NCI-H524 treated with DMSO at 0.1 percent for 48 hours (cell line): ENCODE data around the gene SETD1B.
A peak's percentile ranks its signal among the peaks of the same experiment; 100 is the strongest.
"Not testable (repeated sequence)": the region's sequence is repeated elsewhere in the genome, so short reads cannot be mapped to it uniquely, and the experiment has no call there.

Source experiments
- DNase-seq: peaks from one replicate; lab custom pipeline; 2025; lab: John Stamatoyannopoulos, UW

Gene SETD1B

DNA sequence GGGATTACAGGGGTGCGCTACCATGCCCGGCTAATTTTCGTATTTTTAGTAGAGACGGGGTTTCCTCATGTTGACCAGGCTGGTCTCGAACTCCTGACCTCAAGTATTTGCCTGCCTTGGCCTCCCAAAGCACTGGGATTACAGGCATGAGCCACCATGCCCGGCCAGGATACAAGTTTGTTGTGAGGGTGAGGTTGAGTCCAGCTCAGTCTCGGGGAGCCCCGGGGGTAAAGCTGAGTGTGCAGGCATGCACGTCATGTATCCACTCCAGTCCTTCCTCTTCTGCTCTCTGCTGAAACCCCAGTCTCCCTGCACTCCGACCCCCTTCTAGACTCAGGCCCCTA, 54.5 kb downstream of the SETD1B start:
- DNase-seq = no peak

DNA sequence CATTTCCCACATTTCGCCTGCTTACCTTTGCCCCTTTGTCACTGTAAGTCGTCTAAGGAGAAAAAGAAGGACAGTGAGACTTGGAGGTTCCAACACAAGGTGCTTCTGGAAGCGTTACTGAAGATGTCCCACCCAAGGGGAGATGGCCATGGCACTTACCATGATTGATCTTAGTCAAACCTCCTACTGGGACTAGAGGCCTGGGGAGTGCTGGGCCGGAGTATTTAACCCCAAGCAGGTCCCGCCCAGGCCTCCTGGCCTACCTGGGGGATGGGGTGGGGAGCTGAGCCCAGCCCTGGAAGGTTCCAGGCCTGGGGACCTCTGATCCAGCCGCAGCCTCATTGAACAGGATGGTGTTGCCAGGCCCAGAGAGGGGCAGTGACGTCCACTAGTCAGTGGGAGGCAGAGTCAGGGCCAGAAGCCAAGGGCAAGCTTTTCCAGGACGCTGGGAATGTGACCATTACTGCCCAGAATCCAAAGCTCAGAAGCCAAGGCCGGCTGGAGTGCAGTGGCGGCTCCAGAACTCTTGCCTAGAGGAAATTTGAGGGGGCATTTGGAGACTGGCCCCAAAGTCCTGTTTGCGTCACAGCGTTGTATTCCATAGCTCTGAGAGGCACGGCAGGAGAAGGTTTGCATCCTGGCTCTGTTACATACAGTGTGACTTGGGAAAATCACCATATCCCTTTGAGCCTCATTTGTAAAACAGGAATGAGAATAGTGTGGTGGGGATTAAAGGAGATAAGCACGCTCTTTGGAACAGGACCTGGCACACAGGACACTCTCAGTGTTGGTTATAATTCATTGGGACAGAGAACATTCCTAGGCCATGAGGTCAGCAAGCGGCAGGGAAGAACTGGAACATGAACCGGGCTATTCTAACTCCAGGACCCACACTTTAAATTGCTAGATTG, 55.1 kb downstream of the SETD1B start, which contains the start of gene HPD:
TSS of gene HPD (minus strand) at position 198 of the 911 bp plus-strand sequence. CDS start at position 162, 36 bp downstream.
- DNase-seq = no peak

DNA sequence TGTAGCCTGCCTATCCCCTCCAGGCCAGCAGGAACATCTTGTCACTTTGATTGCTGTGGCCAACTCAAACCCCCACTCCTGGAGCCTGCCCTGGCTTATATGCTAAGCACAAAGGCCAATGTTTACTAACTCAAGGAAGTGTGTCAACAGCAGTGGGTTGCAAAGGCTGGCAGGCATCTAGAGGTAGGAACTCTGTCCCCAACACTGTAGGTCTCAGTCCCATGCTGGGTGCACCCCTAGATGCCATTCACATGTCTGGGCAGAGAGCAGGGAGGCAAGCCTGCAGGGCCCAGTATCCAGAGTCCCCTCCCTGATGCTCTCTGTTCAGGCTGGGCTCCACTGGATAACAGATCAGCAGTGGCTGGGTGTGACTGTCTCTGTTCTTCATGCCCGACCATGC, 56.4 kb downstream of the SETD1B start:
- no peak for DNase-seq

DNA sequence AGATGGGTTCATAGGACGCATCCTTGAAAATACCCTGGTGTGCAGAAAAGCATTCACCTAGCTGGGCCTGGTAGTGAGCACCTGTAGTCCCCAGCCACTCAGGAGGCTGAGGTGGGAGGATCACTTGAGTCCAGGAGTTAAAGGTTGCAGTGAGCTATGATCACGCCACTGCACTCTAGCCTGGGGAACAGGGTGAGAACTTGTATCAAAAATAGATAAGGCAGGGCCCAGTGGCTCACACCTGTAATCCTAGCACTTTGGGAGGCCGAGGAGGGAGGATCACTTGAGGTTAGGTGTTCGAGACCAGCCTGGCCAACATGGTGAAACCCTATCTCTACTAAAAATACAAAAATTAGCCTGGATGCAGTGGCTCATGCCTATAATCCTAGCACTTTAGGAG, 56.9 kb downstream of the SETD1B start:
- DNase-seq = not testable (repeated sequence)

DNA sequence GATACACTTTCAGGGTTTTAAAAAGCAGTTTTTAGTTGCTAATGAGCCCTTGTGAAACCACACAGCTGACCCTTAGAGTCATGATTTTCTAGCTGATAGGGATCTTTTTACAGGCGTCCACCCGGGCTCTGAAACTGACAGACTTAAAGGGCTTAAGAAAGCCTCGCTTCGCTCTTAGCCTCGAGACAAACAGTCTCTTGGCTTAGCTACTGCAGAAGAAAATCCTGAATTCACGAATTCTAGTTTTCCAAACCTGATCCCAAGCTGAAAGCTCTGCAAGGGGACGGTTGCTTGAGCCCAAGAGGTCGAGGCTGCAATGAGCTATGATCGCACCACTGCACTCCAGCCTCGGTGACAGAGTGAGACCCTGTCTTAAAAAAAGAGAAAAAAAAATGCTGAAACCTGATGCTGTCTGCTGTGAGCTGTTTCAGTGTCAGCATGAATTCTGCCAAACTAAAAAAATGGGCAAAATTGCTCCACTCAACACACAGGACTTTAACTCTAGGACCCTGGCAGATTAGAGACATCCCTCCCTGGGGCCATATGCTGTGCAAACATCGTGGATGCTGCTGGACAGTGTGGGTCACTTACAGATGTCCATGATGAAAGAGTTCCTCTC, 57.9 kb downstream of the SETD1B start:
- DNase-seq = no peak

- DNase-seq = no peak
Observed at GRCh38 chr12:121866331-121866730, 62.5 kb downstream of the SETD1B start.

- not testable (repeated sequence) for DNase-seq
Observed at GRCh38 chr12:121869229-121869628, 65.4 kb downstream of the SETD1B start.

DNA sequence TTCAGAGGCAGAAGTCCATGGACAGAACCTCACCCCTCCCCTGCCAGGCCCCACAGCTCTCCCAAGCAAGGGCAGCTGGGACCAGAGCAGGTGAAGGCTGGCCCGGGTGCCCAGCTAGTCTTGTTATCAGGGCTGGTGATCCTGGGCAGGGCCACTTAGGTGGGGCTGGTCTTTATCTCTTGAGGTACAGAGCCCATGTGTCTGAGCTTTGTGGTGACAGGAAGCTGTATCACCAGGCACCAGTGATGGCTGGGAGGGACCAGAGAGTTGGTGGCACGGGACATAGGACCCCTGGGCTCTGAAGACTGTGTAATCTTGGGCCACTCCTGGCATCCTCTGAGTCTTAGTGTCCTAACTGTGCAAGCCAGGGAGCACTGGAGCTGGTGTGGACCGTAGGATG, 67.7 kb downstream of the SETD1B start:
- no peak for DNase-seq

DNA sequence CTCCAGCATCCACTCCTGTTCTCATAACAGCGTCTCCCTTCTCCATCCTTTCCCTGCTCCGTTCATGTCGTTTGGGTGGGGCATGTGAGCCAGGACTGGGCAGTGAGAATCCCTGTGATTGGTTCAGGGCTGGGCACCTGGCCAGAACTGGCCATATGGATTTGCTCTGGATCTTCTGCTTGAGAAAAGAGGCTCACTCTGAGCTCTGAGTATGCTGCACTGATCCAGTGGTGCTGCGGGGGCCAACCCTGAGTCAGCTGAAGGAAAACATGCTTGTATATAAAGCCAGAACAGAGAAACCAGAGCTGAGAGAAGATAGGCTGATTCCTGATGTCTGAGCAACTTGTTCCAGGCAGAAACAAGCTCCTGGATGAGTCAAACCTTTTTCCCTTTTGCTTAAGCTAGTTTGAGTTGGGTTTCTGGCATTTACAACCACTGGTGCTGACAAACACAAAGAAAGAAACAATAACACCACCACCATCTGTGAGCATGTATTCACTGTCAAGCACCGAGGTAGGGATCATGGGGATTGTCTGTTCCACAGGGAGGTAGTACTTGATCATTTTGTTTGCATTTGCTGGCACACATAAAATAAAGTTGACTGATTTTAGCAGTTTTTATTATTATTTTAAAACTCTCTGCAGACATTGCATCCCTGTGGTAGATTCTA, 68.9 kb downstream of the SETD1B start:
- DNase-seq = peak; percentile 64

- no peak for DNase-seq
Observed at GRCh38 chr12:121873216-121873569, 69.4 kb downstream of the SETD1B start.

GRCh38 chr12:121874071-121874470, 70.3 kb downstream of the SETD1B start:
- no peak for DNase-seq

GRCh38 chr12:121875582-121875981, 71.8 kb downstream of the SETD1B start:
- no peak for DNase-seq

DNA sequence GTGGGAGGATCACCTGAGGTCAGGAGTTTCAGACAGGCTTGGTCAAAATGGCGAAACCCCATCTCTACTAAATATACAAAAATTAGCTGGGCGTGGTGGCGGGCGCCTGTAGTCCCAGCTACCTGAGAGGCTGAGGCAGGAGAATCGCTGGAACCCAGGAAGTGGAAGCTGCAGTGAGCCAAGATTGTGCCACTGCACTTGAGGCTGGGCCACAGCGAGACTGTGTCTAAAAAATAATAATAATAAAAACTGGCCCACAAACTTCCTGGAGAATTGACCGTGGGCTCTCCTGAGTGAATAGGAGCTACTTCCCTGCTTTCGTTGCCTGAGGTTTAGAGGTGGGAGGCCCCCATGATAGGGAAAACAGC, 72.3 kb downstream of the SETD1B start:
- not testable (repeated sequence) for DNase-seq
